ENCODE data around the gene AZGP1. TPM values are rescaled to one million over a fixed set of nuclear protein-coding genes. Genes with fewer than 3 reads are reported as not detected.
A peak's percentile ranks its signal among the peaks of the same experiment; 100 is the strongest.
"Not testable (repeated sequence)": the region's sequence is repeated elsewhere in the genome, so short reads cannot be mapped to it uniquely, and the experiment has no call there.

AZGP1 gene
- total RNA-seq, 1 donor from 2014 or later = not detected

- intact Hi-C loops (cut with DNase I) = no loop called here
- Histone ChIP-seq H3K4me3 (peak overlapping the region; percentile 58 to 67), H3K4me1 (peaks cover 0 to 8% of the 10 kb centered on the region in 2 donors), H3K9me3 (no peaks in the 10 kb centered on the region), H3K36me3 (no peaks in the 10 kb centered on the region), H3K27ac (peak overlapping the region; percentile 47 to 61), H3K27me3 (no peaks in the 10 kb centered on the region)
- no peak for TF ChIP-seq CTCF (IDR thresholded peaks at IDR 0.05)
- DNase-seq (ENCODE audit: low spot score in 2 of 2) = no peak
Measured at GRCh38 chr7:99996755-99997544, 21.1 kb upstream of the AZGP1 start.

- Histone ChIP-seq H3K9me3 (no peaks in the 10 kb centered on the region), H3K4me3 (no peak overlapping the region), H3K27ac (no peak overlapping the region), H3K27me3 (no peaks in the 10 kb centered on the region), H3K36me3 (no peaks in the 10 kb centered on the region), H3K4me1 (peaks cover 0 to 8% of the 10 kb centered on the region in 2 donors)
- no peak for DNase-seq (ENCODE audit: low spot score in 2 of 2)
- intact Hi-C loops (cut with DNase I) = loop anchor here (5.0 kb wide), 2 partner anchors 87 to 137 kb away; partner anchors contain the start of gene ZNF3
- no peak for TF ChIP-seq CTCF (IDR thresholded peaks at IDR 0.05)
Measured at GRCh38 chr7:99994819-99995218, 19.0 kb upstream of the AZGP1 start.

- no peak overlapping the region for H3K27ac ChIP-seq
- intact Hi-C loops (cut with DNase I) = loop anchor here (5.0 kb wide), 2 partner anchors 90 to 140 kb away; partner anchors contain the start of gene ZNF3
- no peak for DNase-seq (ENCODE audit: low spot score in 2 of 2)
- H3K4me3 ChIP-seq = no peak overlapping the region
- no peaks in the 10 kb centered on the region for H3K27me3 ChIP-seq
- H3K36me3 ChIP-seq = no peaks in the 10 kb centered on the region
- H3K9me3 ChIP-seq = no peaks in the 10 kb centered on the region
- TF ChIP-seq CTCF (IDR thresholded peaks at IDR 0.05) = no peak
- H3K4me1 ChIP-seq = peaks cover 0 to 4% of the 10 kb centered on the region in 2 donors
Measured at GRCh38 chr7:99992330-99993038, 16.7 kb upstream of the AZGP1 start.

GRCh38 chr7:99991543-99991942, 15.7 kb upstream of the AZGP1 start:
- not testable (repeated sequence) for H3K4me1 ChIP-seq, H3K27ac ChIP-seq
- intact Hi-C loops (cut with DNase I) = loop anchor here (1.0 to 5.0 kb wide), 4 partner anchors 12 to 141 kb away; partner anchors contain the start of gene ZNF3

GRCh38 chr7:99990460-99990852, 14.6 kb upstream of the AZGP1 start:
- TF ChIP-seq CTCF (IDR thresholded peaks at IDR 0.05) = no peak
- Histone ChIP-seq H3K9me3 (no peaks in the 10 kb centered on the region), H3K4me3 (peak overlapping the region in 1 of 2 donors; percentile 53), H3K36me3 (no peaks in the 10 kb centered on the region), H3K27ac (no peak overlapping the region), H3K27me3 (no peaks in the 10 kb centered on the region), H3K4me1 (no peaks in the 10 kb centered on the region)
- no peak for DNase-seq (ENCODE audit: low spot score in 2 of 2)
- intact Hi-C loops (cut with DNase I) = loop anchor here (2.0 to 5.0 kb wide), 3 partner anchors 78 to 142 kb away; partner anchors contain the start of gene ZNF3

More at GRCh38 chr7:99991543-99991942, 15.7 kb upstream of the AZGP1 start:
- H3K36me3 ChIP-seq; H3K9me3 ChIP-seq; H3K4me3 ChIP-seq; H3K27me3 ChIP-seq; DNase-seq (ENCODE audit: low spot score in 2 of 2): not testable (repeated sequence)

GRCh38 chr7:99987846-99988245, 12.0 kb upstream of the AZGP1 start:
- no peak for DNase-seq (ENCODE audit: low spot score in 2 of 2)
- Histone ChIP-seq H3K27ac (no peak overlapping the region), H3K9me3 (no peaks in the 10 kb centered on the region), H3K36me3 (no peaks in the 10 kb centered on the region), H3K27me3 (no peaks in the 10 kb centered on the region), H3K4me1 (no peaks in the 10 kb centered on the region), H3K4me3 (no peak overlapping the region)
- TF ChIP-seq CTCF (IDR thresholded peaks at IDR 0.05) = no peak
- intact Hi-C loops (cut with DNase I) = no loop called here

GRCh38 chr7:99987306-99987705, 11.5 kb upstream of the AZGP1 start:
- H3K4me1 ChIP-seq; H3K4me3 ChIP-seq; H3K27me3 ChIP-seq; DNase-seq (ENCODE audit: low spot score in 2 of 2); H3K36me3 ChIP-seq; H3K27ac ChIP-seq; intact Hi-C loops (cut with DNase I); H3K9me3 ChIP-seq: not testable (repeated sequence)

All from ascending aorta (tissue), 2 donors.